WTC11 (cell line): ENCODE measurements around the gene ACOXL. TPM values are rescaled to one million over a fixed set of nuclear protein-coding genes. Genes with fewer than 3 reads are reported as not detected.

ENCODE experiments used
- ATAC-seq: fragments of 200-7000 bp; cut with Tn5 transposase; 2 replicates; pipeline ENCODE4 v1.10.0; 2021; ENCODE audit warnings: mild to moderate bottlenecking, moderate library complexity
- CTCF ChIA-PET: fragments of 300-600 bp; sonication (Branson Sonifier 250); formaldehyde crosslinking; loops from one replicate; lab custom pipeline; 2021; ENCODE audit warnings: antibody characterized with exemption; lab: Charles Lee
- POLR2A ChIA-PET: fragments of 350-600 bp; sonication (Branson Sonifier 250); formaldehyde crosslinking; loops from one replicate; lab custom pipeline; 2021; ENCODE audit warnings: antibody characterized with exemption; lab: Charles Lee
- DNase-seq: peaks from one replicate; pipeline ENCODE4 v3.0.0; 2021; ENCODE audit warnings: low spot score
- H3K27ac Mint-ChIP-seq: 2 replicates; pipeline ENCODE4 v1.8.0; 2021; ENCODE audit warnings: mixed read lengths
- H3K27me3 Mint-ChIP-seq: 2 replicates; pipeline ENCODE4 v1.8.0; 2021; ENCODE audit warnings: low read depth, mild to moderate bottlenecking, moderate library complexity, mixed read lengths
- H3K36me3 Mint-ChIP-seq: 2 replicates; pipeline ENCODE4 v1.8.0; 2021; ENCODE audit warnings: mixed read lengths
- H3K4me1 Mint-ChIP-seq: 2 replicates; pipeline ENCODE4 v1.8.0; 2022; ENCODE audit warnings: mixed read lengths
- H3K4me3 Mint-ChIP-seq: 2 replicates; pipeline ENCODE4 v1.8.0; 2021; ENCODE audit warnings: mild to moderate bottlenecking, moderate library complexity, mixed read lengths
- H3K9me3 Mint-ChIP-seq: 2 replicates; pipeline ENCODE4 v1.8.0; 2021; ENCODE audit warnings: mixed read lengths
- AFF4 ChIP-seq: sonication (generic); formaldehyde crosslinking; IDR thresholded peaks from 2 replicates; pipeline ENCODE4 v1.8.1; 2023; ENCODE audit warnings: mild to moderate bottlenecking, missing genetic modification reagents, borderline replicate concordance
- AR ChIP-seq: fragments of 250-450 bp; sonication (Bioruptor Pico); IDR thresholded peaks from 2 replicates; pipeline ENCODE4 v1.9.0; 2021; ENCODE audit warnings: mild to moderate bottlenecking
- ATF3 ChIP-seq: sonication (generic); formaldehyde crosslinking; conservative IDR thresholded peaks from 2 replicates; pipeline ENCODE4 v1.8.1; 2022; ENCODE audit warnings: mild to moderate bottlenecking, missing genetic modification reagents
- CDX4 ChIP-seq: fragments of 250-450 bp; sonication (Bioruptor Pico); IDR thresholded peaks from 2 replicates; pipeline ENCODE4 v1.9.0; 2021; ENCODE audit warnings: moderate library complexity, mild to moderate bottlenecking, inconsistent platforms, borderline replicate concordance
- ERG ChIP-seq: fragments of 250-450 bp; sonication (Bioruptor Pico); IDR thresholded peaks from 2 replicates; pipeline ENCODE4 v1.8.0; 2021; ENCODE audit warnings: mild to moderate bottlenecking
- FOXJ3 ChIP-seq: sonication (generic); formaldehyde crosslinking; IDR thresholded peaks from 2 replicates; pipeline ENCODE4 v1.9.0; 2021; ENCODE audit warnings: missing genetic modification reagents, mild to moderate bottlenecking, borderline replicate concordance
- FOXK1 ChIP-seq: sonication (generic); formaldehyde crosslinking; IDR thresholded peaks from 2 replicates; pipeline ENCODE4 v1.8.0; 2022; ENCODE audit warnings: mild to moderate bottlenecking, moderate library complexity, missing genetic modification reagents
- IRF1 ChIP-seq: sonication (generic); formaldehyde crosslinking; IDR thresholded peaks from 2 replicates; pipeline ENCODE4 v1.8.0; 2023; ENCODE audit warnings: missing genetic modification reagents
- JUN ChIP-seq: sonication (generic); formaldehyde crosslinking; IDR thresholded peaks from 2 replicates; pipeline ENCODE4 v1.8.0; 2023; ENCODE audit warnings: mild to moderate bottlenecking, missing genetic modification reagents
- NFYB ChIP-seq: sonication (generic); formaldehyde crosslinking; conservative IDR thresholded peaks from 2 replicates; pipeline ENCODE4 v1.8.0; 2022; ENCODE audit warnings: low read depth, missing genetic modification reagents
- RORB ChIP-seq: fragments of 250-450 bp; sonication (Bioruptor Pico); IDR thresholded peaks from 2 replicates; pipeline ENCODE4 v1.9.0; 2021; ENCODE audit warnings: mild to moderate bottlenecking
- SP1 ChIP-seq: sonication (generic); formaldehyde crosslinking; conservative IDR thresholded peaks from 2 replicates; pipeline ENCODE4 v1.8.1; 2022; ENCODE audit warnings: missing genetic modification reagents
- TCF7 ChIP-seq: sonication (generic); formaldehyde crosslinking; IDR thresholded peaks from 2 replicates; pipeline ENCODE4 v1.8.0; 2022; ENCODE audit warnings: mild to moderate bottlenecking, low read depth, missing genetic modification reagents, moderate library complexity
- ZNF138 ChIP-seq: sonication (generic); formaldehyde crosslinking; conservative IDR thresholded peaks from 2 replicates; pipeline ENCODE4 v1.8.1; 2022; ENCODE audit warnings: mild to moderate bottlenecking, moderate library complexity, missing genetic modification reagents
- ZNF281 ChIP-seq: sonication (generic); formaldehyde crosslinking; IDR thresholded peaks from 2 replicates; pipeline ENCODE4 v1.8.0; 2023; ENCODE audit warnings: mild to moderate bottlenecking, missing genetic modification reagents
- ZNF425 ChIP-seq: fragments of 250-450 bp; sonication (Bioruptor Pico); conservative IDR thresholded peaks from 2 replicates; pipeline ENCODE4 v1.9.0; 2021; ENCODE audit warnings: mild to moderate bottlenecking
- total RNA-seq: library from RNA; stranded (reverse); gene quantifications from 3 replicates; pipeline ENCODE4 v1.2.3, GENCODE V29; 2021

Gene ACOXL
- total RNA-seq, 1 experiment from 2014 or later, result 14.9 TPM

- H3K4me1 Mint-ChIP-seq, result peaks cover 39% of the 10 kb centered on the region
- DNase-seq, result no peak
- peaks cover 54% of the 10 kb centered on the region for H3K27me3 Mint-ChIP-seq
- H3K4me3 Mint-ChIP-seq, result peak overlapping the region; percentile 71
- ChIA-PET CTCF (interaction anchor here (0.8 to 2.1 kb wide), 3 partner anchors 13 to 106 kb away, joined by 3 to 6 read pairs (median 5); no protein-coding TSS in a partner anchor), POLR2A (interaction anchor here (1.7 kb wide), 1 partner anchor 13 kb away, joined by 5 read pairs; no protein-coding TSS in a partner anchor)
- no peak overlapping the region for H3K27ac Mint-ChIP-seq
- H3K36me3 Mint-ChIP-seq, result peaks cover 10% of the 10 kb centered on the region
- H3K9me3 Mint-ChIP-seq, result no peaks in the 10 kb centered on the region
- TF ChIP-seq JUN (CRISPR knock-in tag), result no peak
- no peak for TF ChIP-seq FOXJ3 (CRISPR knock-in tag)
- no peak for TF ChIP-seq NFYB
- TF ChIP-seq ERG (CRISPR knock-in tag), result no peak
- no peak for TF ChIP-seq ZNF425 (CRISPR knock-in tag)
- TF ChIP-seq ZNF138 (CRISPR knock-in tag), result no peak
- ATAC-seq, result no peak
Observed at GRCh38 chr2:111119822-111120252, 387.5 kb downstream of the ACOXL start.

- no peaks in the 10 kb centered on the region for H3K9me3 Mint-ChIP-seq
- DNase-seq (peak; percentile 93), ATAC-seq (peak; percentile 60)
- H3K27ac Mint-ChIP-seq, result peak within 1 kb of the TSS; percentile 87
- H3K36me3 Mint-ChIP-seq, result peaks cover 16% of the 10 kb centered on the region
- POLR2A ChIA-PET, result interaction anchor here (1.0 to 1.7 kb wide), 3 partner anchors 13 to 82 kb away, joined by 3 to 5 read pairs (median 4); no protein-coding TSS in a partner anchor
- CTCF ChIA-PET, result interaction anchor here (0.7 to 2.1 kb wide), 6 partner anchors 13 to 105 kb away, joined by 3 to 7 read pairs (median 4); no protein-coding TSS in a partner anchor
- H3K4me3 Mint-ChIP-seq, result peak within 1 kb of the TSS; percentile 84
- peaks cover 54% of the 10 kb centered on the region for H3K27me3 Mint-ChIP-seq
- peaks cover 39% of the 10 kb centered on the region for H3K4me1 Mint-ChIP-seq
- TF ChIP-seq SP1 (peak; percentile 68), TCF7 (CRISPR knock-in tag) (no peak), RORB (CRISPR knock-in tag) (no peak), ATF3 (CRISPR knock-in tag) (no peak), IRF1 (no peak; the same call in 1 of the 2 replicates), CDX4 (CRISPR knock-in tag) (no peak), FOXK1 (CRISPR knock-in tag) (peak; percentile 88), AFF4 (CRISPR knock-in tag) (no peak), ZNF281 (CRISPR knock-in tag) (peak; percentile 76; the same call in 1 of the 2 replicates), FOXJ3 (CRISPR knock-in tag) (no peak), AR (no peak)
Observed at GRCh38 chr2:111120253-111121027, 388.1 kb downstream of the ACOXL start, which contains the start of gene BCL2L11. Gene BCL2L11 (plus strand): TSS chr2:111120914. CDS start chr2:111123746, 2,832 bp downstream.
